Ramos (cell line): ENCODE results near the gene LTF.
"Not testable (repeated sequence)": the region's sequence is repeated elsewhere in the genome, so short reads cannot be mapped to it uniquely, and the experiment has no call there.

Experiments used
- in situ Hi-C: fragments of 300-500 bp; cut with MboI; formaldehyde crosslinking; loops from one replicate; pipeline ENCODE4 v1.14.3; 2022; ENCODE audit warnings: low sequenced_read_pairs; ENCODE audit not compliant: unreplicated experiment

LTF gene

GRCh38 chr3:46419816-46420215, 44.9 kb downstream of the LTF start:
- in situ Hi-C loops: no loop called here

- in situ Hi-C loops: no loop called here
These were observed 46.7 kb downstream of the LTF start for GRCh38 chr3:46417841-46418611.

- in situ Hi-C loops: no loop called here
These were observed 47.7 kb downstream of the LTF start for GRCh38 chr3:46416811-46417510.

GRCh38 chr3:46416125-46416810, 48.4 kb downstream of the LTF start:
- in situ Hi-C loops: no loop called here

- in situ Hi-C loops: no loop called here
These were observed 50.0 kb downstream of the LTF start for GRCh38 chr3:46414739-46415138.

GRCh38 chr3:46413951-46414350, 50.8 kb downstream of the LTF start:
- in situ Hi-C loops: no loop called here

- in situ Hi-C loops: no loop called here
These were observed 51.9 kb downstream of the LTF start for GRCh38 chr3:46412786-46413298.

GRCh38 chr3:46411271-46411670, 53.4 kb downstream of the LTF start:
- in situ Hi-C loops: no loop called here

- in situ Hi-C loops: no loop called here
These were observed 54.0 kb downstream of the LTF start for GRCh38 chr3:46410669-46411068.

GRCh38 chr3:46409739-46410489, 54.8 kb downstream of the LTF start:
- in situ Hi-C loops: no loop called here

GRCh38 chr3:46408853-46409252, 55.9 kb downstream of the LTF start:
- in situ Hi-C loops: no loop called here

- in situ Hi-C loops: no loop called here
These were observed 56.7 kb downstream of the LTF start for GRCh38 chr3:46407970-46408369.

GRCh38 chr3:46406788-46407611, 57.7 kb downstream of the LTF start, which contains the start of the genes CCR5AS and CCRL2:
Gene CCR5AS (minus strand): TSS chr3:46407066.
Gene CCRL2 (plus strand): TSS chr3:46407259. CDS start chr3:46408080, 821 bp downstream.
- in situ Hi-C loops: no loop called here

GRCh38 chr3:46406443-46406787, 58.3 kb downstream of the LTF start:
- in situ Hi-C loops: no loop called here

- in situ Hi-C loops: no loop called here
These were observed 59.2 kb downstream of the LTF start for GRCh38 chr3:46405301-46406019.

GRCh38 chr3:46402902-46403301, 61.8 kb downstream of the LTF start:
- in situ Hi-C loops: not testable (repeated sequence)

GRCh38 chr3:46401579-46401978, 63.1 kb downstream of the LTF start:
- in situ Hi-C loops: no loop called here

- in situ Hi-C loops: no loop called here
These were observed 63.9 kb downstream of the LTF start for GRCh38 chr3:46400846-46401245.
